Activated T-cell treated with anti-CD3 and anti-CD28 coated beads, Interleukin-2, amount 50 U/mL, for 4 hours (primary cell): ENCODE data around the gene ZNF385A. TPM values are rescaled to one million over a fixed set of nuclear protein-coding genes. Genes with fewer than 3 reads are reported as not detected.

Experiments
- ATAC-seq, 2 donors: fragments of 200-7000 bp; cut with Tn5 transposase; one replicate each; pipeline ENCODE4 v1.10.0; 2021
- DNase-seq: peaks from one replicate; pipeline ENCODE4 v3.0.0-alpha.2; 2020
- H3K27me3 Mint-ChIP-seq: one replicate; pipeline ENCODE4 v1.8.0; 2021; ENCODE audit warnings: low read depth, mixed read lengths
- H3K36me3 Mint-ChIP-seq: one replicate; pipeline ENCODE4 v1.8.0; 2022; ENCODE audit warnings: mixed read lengths; ENCODE audit not compliant: insufficient read depth
- H3K4me1 Mint-ChIP-seq: one replicate; pipeline ENCODE4 v1.8.0; 2021; ENCODE audit warnings: low read depth, mixed read lengths
- H3K4me3 Mint-ChIP-seq: one replicate; pipeline ENCODE4 v1.8.0; 2021; ENCODE audit warnings: mild to moderate bottlenecking, moderate library complexity, mixed read lengths
- H3K9me3 Mint-ChIP-seq: one replicate; pipeline ENCODE4 v1.8.0; 2021; ENCODE audit warnings: mixed read lengths
- total RNA-seq, 3 donors: library from RNA; stranded (reverse); gene quantifications; one replicate each; pipeline ENCODE4 v1.2.1, GENCODE V29; 2021

Gene ZNF385A
- total RNA-seq, 3 donors from 2014 or later = 0.48 to 1.1 (median 0.55) TPM

GRCh38 chr12:54368025-54368708 is 16.4 kb downstream of the ZNF385A start:
- no peaks in the 10 kb centered on the region for H3K9me3 Mint-ChIP-seq
- peak in 1 of 2 donors; percentile 12 for ATAC-seq
- DNase-seq = no peak
- H3K4me1 Mint-ChIP-seq = peaks cover 39% of the 10 kb centered on the region
- H3K4me3 Mint-ChIP-seq = peak overlapping the region; percentile 43
- no peaks in the 10 kb centered on the region for H3K27me3 Mint-ChIP-seq
- H3K36me3 Mint-ChIP-seq = no peaks in the 10 kb centered on the region

GRCh38 chr12:54364413-54364812 is 20.1 kb downstream of the ZNF385A start, which contains the start of gene GPR84:
TSS of gene GPR84 (minus strand) at chr12:54364486. CDS start at chr12:54363851, 635 bp downstream.
- Mint-ChIP-seq H3K27me3 (no peaks in the 10 kb centered on the region), H3K4me3 (peak within 1 kb of the TSS; percentile 15), H3K9me3 (no peaks in the 10 kb centered on the region), H3K36me3 (no peaks in the 10 kb centered on the region), H3K4me1 (peaks cover 37% of the 10 kb centered on the region)
- ATAC-seq (peak; percentile 31 to 36), DNase-seq (no peak)

- ATAC-seq (no peak), DNase-seq (no peak)
- H3K4me3 Mint-ChIP-seq = no peak overlapping the region
- no peaks in the 10 kb centered on the region for H3K36me3 Mint-ChIP-seq
- H3K9me3 Mint-ChIP-seq = no peaks in the 10 kb centered on the region
- peaks cover 33% of the 10 kb centered on the region for H3K4me1 Mint-ChIP-seq
- H3K27me3 Mint-ChIP-seq = no peaks in the 10 kb centered on the region
Measured at GRCh38 chr12:54363618-54364017, 20.9 kb downstream of the ZNF385A start.

- Mint-ChIP-seq H3K4me3 (no peak overlapping the region), H3K9me3 (no peaks in the 10 kb centered on the region), H3K36me3 (no peaks in the 10 kb centered on the region), H3K27me3 (no peaks in the 10 kb centered on the region), H3K4me1 (peaks cover 27% of the 10 kb centered on the region)
- DNase-seq (no peak), ATAC-seq (no peak)
Measured at GRCh38 chr12:54363047-54363446, 21.5 kb downstream of the ZNF385A start.

GRCh38 chr12:54360717-54361456 is 23.6 kb downstream of the ZNF385A start:
- Mint-ChIP-seq H3K36me3 (no peaks in the 10 kb centered on the region), H3K27me3 (no peaks in the 10 kb centered on the region), H3K9me3 (no peaks in the 10 kb centered on the region), H3K4me1 (peaks cover 24% of the 10 kb centered on the region), H3K4me3 (peak overlapping the region; percentile 26)
- DNase-seq (peak; percentile 47), ATAC-seq (no peak)

- DNase-seq (no peak), ATAC-seq (no peak)
- Mint-ChIP-seq H3K9me3 (no peaks in the 10 kb centered on the region), H3K4me1 (peaks cover 23% of the 10 kb centered on the region), H3K27me3 (no peaks in the 10 kb centered on the region), H3K4me3 (no peak overlapping the region), H3K36me3 (no peaks in the 10 kb centered on the region)
Measured at GRCh38 chr12:54359762-54360351, 24.7 kb downstream of the ZNF385A start.

- H3K27me3 Mint-ChIP-seq = no peaks in the 10 kb centered on the region
- DNase-seq (peak; percentile 86), ATAC-seq (peak; percentile 95 to 96)
- no peaks in the 10 kb centered on the region for H3K9me3 Mint-ChIP-seq
- peaks cover 16% of the 10 kb centered on the region for H3K4me1 Mint-ChIP-seq
- H3K4me3 Mint-ChIP-seq = no peak overlapping the region
- no peaks in the 10 kb centered on the region for H3K36me3 Mint-ChIP-seq
Measured at GRCh38 chr12:54358945-54359761, 25.4 kb downstream of the ZNF385A start.

- ATAC-seq = peak in 1 of 2 donors; percentile 14
- Mint-ChIP-seq H3K4me1 (peaks cover 8% of the 10 kb centered on the region), H3K27me3 (no peaks in the 10 kb centered on the region)
Measured at GRCh38 chr12:54358191-54358944, 26.2 kb downstream of the ZNF385A start.

GRCh38 chr12:54357506-54358190 is 26.9 kb downstream of the ZNF385A start:
- Mint-ChIP-seq H3K4me1 (peaks cover 10% of the 10 kb centered on the region), H3K27me3 (no peaks in the 10 kb centered on the region)

More at GRCh38 chr12:54358191-54358944, 26.2 kb downstream of the ZNF385A start:
- peak; percentile 27 for DNase-seq
- H3K4me3 Mint-ChIP-seq = no peak overlapping the region
- no peaks in the 10 kb centered on the region for H3K9me3 Mint-ChIP-seq
- H3K36me3 Mint-ChIP-seq = no peaks in the 10 kb centered on the region

GRCh38 chr12:54356951-54357356 is 27.6 kb downstream of the ZNF385A start:
- H3K4me3 Mint-ChIP-seq = no peak overlapping the region
- peaks cover under 1% of the 10 kb centered on the region for H3K36me3 Mint-ChIP-seq
- no peak for ATAC-seq
- no peak for DNase-seq
- no peaks in the 10 kb centered on the region for H3K27me3 Mint-ChIP-seq
- no peaks in the 10 kb centered on the region for H3K9me3 Mint-ChIP-seq
- peaks cover 17% of the 10 kb centered on the region for H3K4me1 Mint-ChIP-seq

More at GRCh38 chr12:54357506-54358190, 26.9 kb downstream of the ZNF385A start:
- Mint-ChIP-seq H3K4me3 (no peak overlapping the region), H3K36me3 (no peaks in the 10 kb centered on the region), H3K9me3 (no peaks in the 10 kb centered on the region)
- DNase-seq (no peak), ATAC-seq (no peak)

- Mint-ChIP-seq H3K9me3 (no peaks in the 10 kb centered on the region), H3K4me1 (peaks cover 24% of the 10 kb centered on the region), H3K36me3 (peaks cover 7% of the 10 kb centered on the region), H3K27me3 (no peaks in the 10 kb centered on the region), H3K4me3 (no peak overlapping the region)
- DNase-seq (no peak), ATAC-seq (no peak)
Measured at GRCh38 chr12:54356228-54356627, 28.3 kb downstream of the ZNF385A start.

- Mint-ChIP-seq H3K4me3 (no peak overlapping the region), H3K9me3 (no peaks in the 10 kb centered on the region), H3K27me3 (no peaks in the 10 kb centered on the region), H3K4me1 (peaks cover 19% of the 10 kb centered on the region), H3K36me3 (peaks cover 17% of the 10 kb centered on the region)
- DNase-seq (no peak), ATAC-seq (no peak)
Measured at GRCh38 chr12:54355104-54355815, 29.3 kb downstream of the ZNF385A start.
